ENCODE results near the gene ZNF492. TPM values are rescaled to one million over a fixed set of nuclear protein-coding genes. Genes with fewer than 3 reads are reported as not detected.
A peak's percentile ranks its signal among the peaks of the same experiment; 100 is the strongest.
"Not testable (repeated sequence)": the region's sequence is repeated elsewhere in the genome, so short reads cannot be mapped to it uniquely, and the experiment has no call there.

ZNF492 gene
- total RNA-seq, 1 donor from 2014 or later = 4.1 TPM

- FAIRE-seq (no peak), DNase-seq (ENCODE audit: low spot score in 2 of 2) (no peak)
Observed at GRCh38 chr19:22616659-22617058, 17.5 kb upstream of the ZNF492 start.

GRCh38 chr19:22617181-22617580, 16.9 kb upstream of the ZNF492 start:
- not testable (repeated sequence) for DNase-seq (ENCODE audit: low spot score in 2 of 2); FAIRE-seq

- FAIRE-seq (no peak), DNase-seq (ENCODE audit: low spot score in 2 of 2) (no peak)
Observed at GRCh38 chr19:22617614-22618320, 16.4 kb upstream of the ZNF492 start.

- FAIRE-seq (no peak), DNase-seq (ENCODE audit: low spot score in 2 of 2) (peak; percentile 42 to 48)
Observed at GRCh38 chr19:22619371-22619770, 14.8 kb upstream of the ZNF492 start.

GRCh38 chr19:22619932-22620331, 14.2 kb upstream of the ZNF492 start:
- DNase-seq (ENCODE audit: low spot score in 2 of 2) (no peak), FAIRE-seq (no peak)

GRCh38 chr19:22620401-22620800, 13.7 kb upstream of the ZNF492 start:
- no peak for DNase-seq (ENCODE audit: low spot score in 2 of 2)
- no peak for FAIRE-seq

GRCh38 chr19:22620912-22621311, 13.2 kb upstream of the ZNF492 start:
- DNase-seq (ENCODE audit: low spot score in 2 of 2) (no peak), FAIRE-seq (no peak)

GRCh38 chr19:22622020-22622419, 12.1 kb upstream of the ZNF492 start:
- no peak for FAIRE-seq
- DNase-seq (ENCODE audit: low spot score in 2 of 2) = no peak

GRCh38 chr19:22622901-22623840, 11.0 kb upstream of the ZNF492 start:
- no peak for FAIRE-seq
- peak; percentile 46 to 55 for DNase-seq (ENCODE audit: low spot score in 2 of 2)

GRCh38 chr19:22623841-22624221, 10.3 kb upstream of the ZNF492 start:
- no peak for DNase-seq (ENCODE audit: low spot score in 2 of 2)
- FAIRE-seq = no peak

GRCh38 chr19:22625266-22626035, 8.7 kb upstream of the ZNF492 start:
- DNase-seq (ENCODE audit: low spot score in 2 of 2) (no peak), FAIRE-seq (no peak)

- no peak for FAIRE-seq
- no peak for DNase-seq (ENCODE audit: low spot score in 2 of 2)
Observed at GRCh38 chr19:22627526-22627925, 6.6 kb upstream of the ZNF492 start.

- FAIRE-seq = no peak
Observed at GRCh38 chr19:22628401-22628800, 5.7 kb upstream of the ZNF492 start.

GRCh38 chr19:22634450-22634827, 315 bp downstream of the ZNF492 start:
- DNase-seq (ENCODE audit: low spot score in 2 of 2) = no peak

More at GRCh38 chr19:22628401-22628800, 5.7 kb upstream of the ZNF492 start:
- DNase-seq (ENCODE audit: low spot score in 2 of 2) = no peak

GRCh38 chr19:22685493-22685892, 51.4 kb downstream of the ZNF492 start:
- DNase-seq (ENCODE audit: low spot score in 2 of 2); FAIRE-seq: not testable (repeated sequence)

More at GRCh38 chr19:22634450-22634827, 315 bp downstream of the ZNF492 start:
- no peak for FAIRE-seq

GRCh38 chr19:22702661-22703060, 68.5 kb downstream of the ZNF492 start:
- DNase-seq (ENCODE audit: low spot score in 2 of 2); FAIRE-seq: not testable (repeated sequence)

GRCh38 chr19:22703096-22703495, 69.0 kb downstream of the ZNF492 start:
- DNase-seq (ENCODE audit: low spot score in 2 of 2); FAIRE-seq: not testable (repeated sequence)

GRCh38 chr19:22708983-22709382, 74.9 kb downstream of the ZNF492 start:
- FAIRE-seq (no peak), DNase-seq (ENCODE audit: low spot score in 2 of 2) (no peak)

Measured in frontal cortex (tissue), 4 donors.